OCI-LY1 (cell line): ENCODE measurements around the gene NGFR.

Source experiments
- EZH2 ChIP-seq: fragments of 200-600 bp; sonication (generic), shearing (Covaris generic); IDR thresholded peaks from 2 replicates; pipeline ENCODE4 v1.8.0; 2017; ENCODE audit warnings: borderline replicate concordance, mixed run types, mild to moderate bottlenecking, antibody characterized with exemption, low read length, moderate library complexity, mixed read lengths
- TF ChIP-seq, protein P1 (sequence below): fragments of 200-600 bp; sonication (generic), shearing (Covaris generic); IDR thresholded peaks from 2 replicates; pipeline ENCODE4 v1.5.1; 2017; ENCODE audit warnings: mild to moderate bottlenecking, antibody characterized with exemption, low read length, moderate library complexity, mixed read lengths

DNA sequence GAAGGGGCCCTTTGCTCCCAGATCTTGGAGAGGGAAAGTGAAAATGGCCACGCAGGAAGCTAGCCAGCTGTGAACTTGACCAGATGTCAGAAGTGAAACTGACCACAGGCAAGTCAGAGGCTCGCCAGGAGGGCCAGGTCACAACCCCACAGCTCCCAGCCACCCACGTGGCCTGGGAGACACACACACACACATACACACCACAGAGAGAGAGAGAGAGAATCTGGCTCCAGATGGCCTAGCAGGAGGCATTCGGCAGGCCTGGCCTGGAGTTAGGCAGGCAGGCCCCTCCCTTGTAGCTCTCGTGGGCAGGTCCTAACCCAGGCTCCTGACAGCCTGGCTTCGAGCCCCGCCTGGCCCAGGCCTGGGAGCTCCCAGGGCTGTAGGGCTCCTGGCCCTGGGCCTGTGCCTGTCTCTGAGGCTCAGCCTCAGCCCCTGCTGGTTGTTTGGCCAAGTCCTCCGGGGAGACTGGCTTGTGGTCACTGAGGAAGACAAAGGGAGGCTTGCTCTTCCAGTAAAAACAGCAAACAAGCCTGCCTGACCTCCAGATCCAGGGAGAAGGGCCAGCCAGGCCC is 20.2 kb downstream of the NGFR start:
- TF ChIP-seq, protein P1, sequence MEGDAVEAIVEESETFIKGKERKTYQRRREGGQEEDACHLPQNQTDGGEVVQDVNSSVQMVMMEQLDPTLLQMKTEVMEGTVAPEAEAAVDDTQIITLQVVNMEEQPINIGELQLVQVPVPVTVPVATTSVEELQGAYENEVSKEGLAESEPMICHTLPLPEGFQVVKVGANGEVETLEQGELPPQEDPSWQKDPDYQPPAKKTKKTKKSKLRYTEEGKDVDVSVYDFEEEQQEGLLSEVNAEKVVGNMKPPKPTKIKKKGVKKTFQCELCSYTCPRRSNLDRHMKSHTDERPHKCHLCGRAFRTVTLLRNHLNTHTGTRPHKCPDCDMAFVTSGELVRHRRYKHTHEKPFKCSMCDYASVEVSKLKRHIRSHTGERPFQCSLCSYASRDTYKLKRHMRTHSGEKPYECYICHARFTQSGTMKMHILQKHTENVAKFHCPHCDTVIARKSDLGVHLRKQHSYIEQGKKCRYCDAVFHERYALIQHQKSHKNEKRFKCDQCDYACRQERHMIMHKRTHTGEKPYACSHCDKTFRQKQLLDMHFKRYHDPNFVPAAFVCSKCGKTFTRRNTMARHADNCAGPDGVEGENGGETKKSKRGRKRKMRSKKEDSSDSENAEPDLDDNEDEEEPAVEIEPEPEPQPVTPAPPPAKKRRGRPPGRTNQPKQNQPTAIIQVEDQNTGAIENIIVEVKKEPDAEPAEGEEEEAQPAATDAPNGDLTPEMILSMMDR: no peak
- TF ChIP-seq EZH2: no peak
